ENCODE measurements around the gene AGPAT3. TPM values are rescaled to one million over a fixed set of nuclear protein-coding genes. Genes with fewer than 3 reads are reported as not detected.

Gene AGPAT3
- total RNA-seq, 1 donor from 2014 or later: 7.8 TPM

DNA sequence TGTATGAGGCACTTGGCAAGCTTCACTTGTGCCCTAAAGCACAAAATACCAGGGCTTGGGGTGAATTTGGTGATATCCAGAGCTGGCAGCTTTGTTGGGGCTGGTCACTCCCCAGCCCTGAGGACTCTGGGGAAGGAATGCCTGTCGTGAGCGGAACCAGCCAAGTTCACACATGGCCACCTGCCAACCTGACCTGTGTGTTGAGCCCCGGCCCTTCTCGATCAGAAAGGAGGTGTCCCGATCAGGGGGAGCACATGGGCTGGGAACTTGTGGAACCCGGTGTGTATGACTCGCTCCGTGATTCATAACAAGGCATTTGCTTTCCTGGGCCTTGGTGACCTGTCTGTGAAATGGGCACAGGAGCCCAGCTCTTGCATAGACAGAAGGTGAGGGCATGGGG, 43.1 kb downstream of the AGPAT3 start:
- no peak overlapping the region for H3K4me3 ChIP-seq
- Mint-ChIP-seq H3K27me3 (ENCODE audit: insufficient read depth, low read depth) (peaks cover 9% of the 10 kb centered on the region), H3K27ac (peak overlapping the region; percentile 92), H3K4me3 (peak overlapping the region; percentile 19), H3K36me3 (peaks cover 15% of the 10 kb centered on the region), H3K4me1 (peaks cover 58% of the 10 kb centered on the region), H3K9me3 (peaks cover 2% of the 10 kb centered on the region)
- no peaks in the 10 kb centered on the region for H3K27me3 ChIP-seq
- H2AFZ ChIP-seq (replicated peaks): no peak overlapping the region
- H3K27ac ChIP-seq: no peak overlapping the region
- H3K36me3 ChIP-seq: no peaks in the 10 kb centered on the region
- no peaks in the 10 kb centered on the region for H3K79me2 ChIP-seq (ENCODE audit: low read depth)
- no peak for DNase-seq (ENCODE audit: low spot score)
- H4K20me1 ChIP-seq (ENCODE audit: low read depth): no peaks in the 10 kb centered on the region
- no peak overlapping the region for H3K9ac ChIP-seq
- H3F3A ChIP-seq (ENCODE audit: low read depth): no peaks in the 10 kb centered on the region
- no peak overlapping the region for H3K4me2 ChIP-seq
- H3K4me1 ChIP-seq: no peaks in the 10 kb centered on the region
- TF ChIP-seq EZH2 (IDR thresholded peaks at IDR 0.05) (no peak), EZH2phosphoT487 (IDR thresholded peaks at IDR 0.05) (no peak)
- TF ChIP-seq, protein P1, sequence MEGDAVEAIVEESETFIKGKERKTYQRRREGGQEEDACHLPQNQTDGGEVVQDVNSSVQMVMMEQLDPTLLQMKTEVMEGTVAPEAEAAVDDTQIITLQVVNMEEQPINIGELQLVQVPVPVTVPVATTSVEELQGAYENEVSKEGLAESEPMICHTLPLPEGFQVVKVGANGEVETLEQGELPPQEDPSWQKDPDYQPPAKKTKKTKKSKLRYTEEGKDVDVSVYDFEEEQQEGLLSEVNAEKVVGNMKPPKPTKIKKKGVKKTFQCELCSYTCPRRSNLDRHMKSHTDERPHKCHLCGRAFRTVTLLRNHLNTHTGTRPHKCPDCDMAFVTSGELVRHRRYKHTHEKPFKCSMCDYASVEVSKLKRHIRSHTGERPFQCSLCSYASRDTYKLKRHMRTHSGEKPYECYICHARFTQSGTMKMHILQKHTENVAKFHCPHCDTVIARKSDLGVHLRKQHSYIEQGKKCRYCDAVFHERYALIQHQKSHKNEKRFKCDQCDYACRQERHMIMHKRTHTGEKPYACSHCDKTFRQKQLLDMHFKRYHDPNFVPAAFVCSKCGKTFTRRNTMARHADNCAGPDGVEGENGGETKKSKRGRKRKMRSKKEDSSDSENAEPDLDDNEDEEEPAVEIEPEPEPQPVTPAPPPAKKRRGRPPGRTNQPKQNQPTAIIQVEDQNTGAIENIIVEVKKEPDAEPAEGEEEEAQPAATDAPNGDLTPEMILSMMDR (IDR thresholded peaks at IDR 0.05): no peak
- H3K9me3 ChIP-seq (ENCODE audit: low read depth): no peaks in the 10 kb centered on the region

DNA sequence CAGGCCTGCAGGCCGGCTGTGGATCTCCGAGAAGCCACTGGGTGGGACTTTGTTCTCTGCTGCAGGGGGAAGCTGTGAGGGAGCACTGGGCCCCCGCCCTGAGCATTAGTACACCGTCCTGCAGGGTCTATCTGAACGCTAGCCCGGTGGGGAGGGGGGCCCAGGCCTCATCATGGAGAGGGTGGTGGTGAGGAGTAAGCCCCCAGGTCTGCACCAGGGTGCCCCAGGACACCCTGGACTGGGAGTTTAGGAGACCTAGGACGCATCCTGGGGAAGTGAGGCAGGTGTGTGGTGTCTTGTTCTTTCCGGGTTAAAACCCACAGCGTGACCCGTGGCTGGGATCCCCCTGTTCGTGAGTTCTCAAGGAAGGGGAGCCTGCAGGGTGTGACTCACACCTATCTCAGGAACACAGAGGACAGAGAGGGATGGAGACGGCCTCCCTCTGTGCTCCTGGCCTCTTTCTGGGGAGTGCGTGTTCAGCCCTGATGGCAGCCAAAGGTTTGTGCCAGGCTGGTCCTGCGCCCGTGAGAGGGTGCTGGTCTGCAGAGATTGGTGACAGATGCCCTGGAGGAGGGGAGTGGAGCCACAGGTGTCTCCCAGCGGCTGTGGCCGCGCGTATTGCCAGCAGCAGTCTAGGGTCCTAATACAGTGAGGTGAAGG, 44.8 kb downstream of the AGPAT3 start:
- Mint-ChIP-seq H3K4me1 (peaks cover 56% of the 10 kb centered on the region), H3K9me3 (peaks cover 6% of the 10 kb centered on the region)

DNA sequence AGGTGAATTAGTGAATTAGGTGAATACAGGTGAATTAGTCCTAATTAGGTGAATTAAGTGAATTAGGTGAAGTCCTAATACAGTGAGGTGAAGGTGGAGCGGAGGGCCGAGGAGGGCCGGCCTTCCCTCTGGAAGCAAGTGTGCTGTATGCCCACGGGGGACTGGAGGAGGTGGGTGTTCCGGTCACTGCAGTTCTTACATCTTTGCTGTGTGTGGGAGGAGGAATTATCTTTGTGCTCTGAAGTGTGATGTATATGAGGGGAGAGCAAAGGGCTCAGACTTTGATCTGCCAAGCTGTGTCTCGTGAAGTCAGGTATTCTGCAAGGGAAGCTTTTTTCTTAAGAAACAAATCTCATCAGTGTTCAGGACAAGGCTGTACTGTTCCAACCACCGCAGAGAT, 45.4 kb downstream of the AGPAT3 start:
- no peaks in the 10 kb centered on the region for H3K4me1 ChIP-seq
- no peak overlapping the region for H3K9ac ChIP-seq
- H3K27ac ChIP-seq: no peak overlapping the region
- H3K9me3 ChIP-seq (ENCODE audit: low read depth): no peaks in the 10 kb centered on the region
- Mint-ChIP-seq H3K27me3 (ENCODE audit: insufficient read depth, low read depth) (peaks cover 12% of the 10 kb centered on the region), H3K4me3 (peak overlapping the region; percentile 12), H3K36me3 (peaks cover 16% of the 10 kb centered on the region), H3K27ac (peak overlapping the region; percentile 73), H3K9me3 (peaks cover 6% of the 10 kb centered on the region), H3K4me1 (peaks cover 56% of the 10 kb centered on the region)
- H3K4me2 ChIP-seq: no peak overlapping the region
- H4K20me1 ChIP-seq (ENCODE audit: low read depth): no peaks in the 10 kb centered on the region
- H2AFZ ChIP-seq (replicated peaks): no peak overlapping the region
- no peaks in the 10 kb centered on the region for H3K27me3 ChIP-seq
- H3K36me3 ChIP-seq: no peaks in the 10 kb centered on the region
- TF ChIP-seq EZH2 (IDR thresholded peaks at IDR 0.05): no peak
- TF ChIP-seq, protein P1 (IDR thresholded peaks at IDR 0.05): no peak
- TF ChIP-seq EZH2phosphoT487 (IDR thresholded peaks at IDR 0.05): no peak
- no peak for DNase-seq (ENCODE audit: low spot score)
- no peaks in the 10 kb centered on the region for H3F3A ChIP-seq (ENCODE audit: low read depth)
- no peaks in the 10 kb centered on the region for H3K79me2 ChIP-seq (ENCODE audit: low read depth)
- no peak overlapping the region for H3K4me3 ChIP-seq

More for the DNA sequence above, 44.8 kb downstream of the AGPAT3 start:
- Histone ChIP-seq H3K4me2 (no peak overlapping the region), H3K79me2 (ENCODE audit: low read depth) (no peaks in the 10 kb centered on the region), H3K9me3 (ENCODE audit: low read depth) (no peaks in the 10 kb centered on the region), H3K36me3 (no peaks in the 10 kb centered on the region), H3K4me1 (no peaks in the 10 kb centered on the region), H4K20me1 (ENCODE audit: low read depth) (no peaks in the 10 kb centered on the region), H3K4me3 (no peak overlapping the region), H3K9ac (no peak overlapping the region), H2AFZ (replicated peaks) (no peak overlapping the region), H3K27me3 (no peaks in the 10 kb centered on the region), H3F3A (ENCODE audit: low read depth) (no peaks in the 10 kb centered on the region), H3K27ac (no peak overlapping the region)
- peaks cover 16% of the 10 kb centered on the region for H3K36me3 Mint-ChIP-seq
- peak overlapping the region; percentile 73 for H3K27ac Mint-ChIP-seq
- H3K4me3 Mint-ChIP-seq: no peak overlapping the region
- H3K27me3 Mint-ChIP-seq (ENCODE audit: insufficient read depth, low read depth): peaks cover 12% of the 10 kb centered on the region
- no peak for DNase-seq (ENCODE audit: low spot score)
- TF ChIP-seq, protein P1 (IDR thresholded peaks at IDR 0.05): no peak
- no peak for TF ChIP-seq EZH2 (IDR thresholded peaks at IDR 0.05)
- TF ChIP-seq EZH2phosphoT487 (IDR thresholded peaks at IDR 0.05): no peak
